Keratinocyte (primary cell): ENCODE results near the gene LILRB2. TPM values are rescaled to one million over a fixed set of nuclear protein-coding genes. Genes with fewer than 3 reads are reported as not detected.

Experiments used
- DNase-seq: peaks from one replicate; pipeline ENCODE4 v3.0.0-alpha.2; 2011; ENCODE audit warnings: low read depth, missing footprints, low spot score
- FAIRE-seq: peaks from 2 replicates; lab custom pipeline; 2011; peaks lifted over from hg19 to GRCh38; lab: Jason Lieb, UNC
- H2AFZ ChIP-seq: 2 replicates; pipeline ENCODE4 v1.6.0; 2012; ENCODE audit warnings: low read length, control low read depth, inconsistent platforms; ENCODE audit not compliant: control insufficient read depth
- H3K27ac ChIP-seq: 2 replicates; pipeline ENCODE4 v1.5.1; 2011; ENCODE audit warnings: low read length; ENCODE audit not compliant: control insufficient read depth, insufficient read depth
- H3K27me3 ChIP-seq: 3 replicates; pipeline ENCODE4 v1.6.0; 2011; ENCODE audit warnings: low read length; ENCODE audit not compliant: control insufficient read depth, insufficient read depth; ENCODE audit errors: extremely low read depth
- H3K36me3 ChIP-seq, 2 experiments: 2 replicates in 1 of 2; 3 replicates in 1 of 2; pipeline ENCODE4 v1.5.1; 2011; ENCODE audit warnings: low read length in 2 of 2, mild to moderate bottlenecking in 1 of 2; ENCODE audit not compliant: control insufficient read depth in 2 of 2, insufficient read depth in 2 of 2; ENCODE audit errors: extremely low read depth in 1 of 2
- H3K4me1 ChIP-seq: 3 replicates; pipeline ENCODE4 v1.5.1; 2011; ENCODE audit warnings: low read length; ENCODE audit not compliant: control insufficient read depth, insufficient read depth; ENCODE audit errors: extremely low read depth
- H3K4me2 ChIP-seq: 3 replicates; pipeline ENCODE4 v1.6.0; 2011; ENCODE audit warnings: low read depth, low read length; ENCODE audit not compliant: control insufficient read depth, insufficient read depth; ENCODE audit errors: extremely low read depth
- H3K4me3 ChIP-seq, 3 experiments: fragments of 200-600 bp in 1 of 3; sonication (generic) in 1 of 3; 2 replicates in 2 of 3; 3 replicates in 1 of 3; pipeline ENCODE4 v1.5.1; 2011 to 2016; ENCODE audit warnings: low read length in 3 of 3, mild to moderate bottlenecking in 3 of 3, control low read depth in 2 of 3, inconsistent platforms in 1 of 3, low read depth in 1 of 3, mixed read lengths in 1 of 3, mixed run types in 1 of 3, moderate library complexity in 1 of 3; ENCODE audit not compliant: control insufficient read depth in 2 of 3, insufficient read depth in 2 of 3; ENCODE audit errors: extremely low read depth in 1 of 3
- H3K79me2 ChIP-seq: 2 replicates; pipeline ENCODE4 v1.6.0; 2012; ENCODE audit warnings: low read length; ENCODE audit not compliant: control insufficient read depth, insufficient read depth
- H3K9ac ChIP-seq: 3 replicates; pipeline ENCODE4 v1.6.0; 2011; ENCODE audit warnings: low read length; ENCODE audit not compliant: control insufficient read depth, insufficient read depth; ENCODE audit errors: extremely low read depth
- H3K9me1 ChIP-seq: 3 replicates; pipeline ENCODE4 v1.6.0; 2011; ENCODE audit warnings: low read length; ENCODE audit not compliant: control insufficient read depth, insufficient read depth; ENCODE audit errors: extremely low read depth
- H3K9me3 ChIP-seq: 2 replicates; pipeline ENCODE4 v1.5.1; 2012; ENCODE audit warnings: low read depth, low read length; ENCODE audit not compliant: control insufficient read depth
- H4K20me1 ChIP-seq: 3 replicates; pipeline ENCODE4 v1.6.0; 2011; ENCODE audit warnings: low read length; ENCODE audit not compliant: control insufficient read depth, insufficient read depth; ENCODE audit errors: extremely low read depth
- CTCF ChIP-seq, 3 experiments: IDR thresholded peaks in 1 of 3; conservative IDR thresholded peaks in 1 of 3; optimal IDR thresholded peaks in 1 of 3; 2 replicates in 2 of 3; 3 replicates in 1 of 3; pipeline versions ENCODE3 to v1.5.1; 2011; ENCODE audit warnings: low read length in 3 of 3, mild to moderate bottlenecking in 3 of 3, moderate library complexity in 2 of 3, control low read depth in 1 of 3, inconsistent platforms in 1 of 3; ENCODE audit not compliant: insufficient read depth in 2 of 3; ENCODE audit errors: extremely low read depth in 1 of 3
- EZH2 ChIP-seq: IDR thresholded peaks from one replicate; pipeline ENCODE4 v1.6.1; 2012; ENCODE audit warnings: inconsistent platforms, mild to moderate bottlenecking, low read length, moderate library complexity
- dilution Hi-C: fragments of 300-500 bp; cut with MboI; formaldehyde crosslinking; loops from one replicate; pipeline ENCODE4 v1.7.0; 2020; ENCODE audit warnings: low sequenced_read_pairs; ENCODE audit not compliant: extremely low pct_ligation_motif_present
- polyA plus RNA-seq, 5 experiments: library from polyadenylated mRNA; depleted of rRNA in 3 of 5; stranded (reverse) in 3 of 5; stranded (forward) in 1 of 5; unstranded in 1 of 5; fragments of >200 nt; gene quantifications; 1 replicate in 1 of 5; 2 replicates in 3 of 5; 3 replicates in 1 of 5; pipeline versions ENCODE4 v1.2.1 to v1.2.3, GENCODE V29; 2011 to 2012; ENCODE audit warnings: missing spikeins in 2 of 5, low read depth in 1 of 5, low replicate concordance in 1 of 5

The LILRB2 gene
- polyA plus RNA-seq, 1 donor (not counting 4 experiments of a cell fraction or from before 2014, with no cell fraction given): not detected

- Histone ChIP-seq H3K4me3 (no peak overlapping the region), H3K27me3 (no peaks in the 10 kb centered on the region), H3K9me1 (no peaks in the 10 kb centered on the region), H3K9me3 (no peaks in the 10 kb centered on the region), H3K4me2 (no peak overlapping the region), H3K4me1 (no peaks in the 10 kb centered on the region), H2AFZ (no peak overlapping the region), H3K79me2 (no peaks in the 10 kb centered on the region), H3K36me3 (no peaks in the 10 kb centered on the region), H3K9ac (no peak overlapping the region), H4K20me1 (no peaks in the 10 kb centered on the region), H3K27ac (no peak overlapping the region)
- dilution Hi-C loops: no loop called here
- no peak for TF ChIP-seq CTCF (optimal IDR thresholded peaks at IDR 0.05 in 1 of 3, IDR thresholded peaks at IDR 0.05 in 1 of 3, conservative IDR thresholded peaks at IDR 0.05 in 1 of 3; ENCODE audit: extremely low read depth in 1 of 3, insufficient read depth in 2 of 3, low read length in 3 of 3)
- no peak for TF ChIP-seq EZH2
- FAIRE-seq (no peak), DNase-seq (no peak)
Measured at GRCh38 chr19:54262066-54262465, 18.8 kb downstream of the LILRB2 start.

- Histone ChIP-seq H4K20me1 (no peaks in the 10 kb centered on the region), H3K27ac (no peak within 1 kb of the TSS), H3K9ac (no peak within 1 kb of the TSS), H2AFZ (no peak within 1 kb of the TSS), H3K4me1 (no peaks in the 10 kb centered on the region), H3K9me1 (no peaks in the 10 kb centered on the region), H3K4me2 (no peak within 1 kb of the TSS), H3K79me2 (no peaks in the 10 kb centered on the region), H3K4me3 (no peak within 1 kb of the TSS), H3K27me3 (peaks cover 17% of the 10 kb centered on the region), H3K9me3 (no peaks in the 10 kb centered on the region), H3K36me3 (no peaks in the 10 kb centered on the region)
- FAIRE-seq (no peak), DNase-seq (no peak)
- TF ChIP-seq EZH2: no peak
- no peak for TF ChIP-seq CTCF (optimal IDR thresholded peaks at IDR 0.05 in 1 of 3, IDR thresholded peaks at IDR 0.05 in 1 of 3, conservative IDR thresholded peaks at IDR 0.05 in 1 of 3; ENCODE audit: extremely low read depth in 1 of 3, insufficient read depth in 2 of 3, low read length in 3 of 3)
- dilution Hi-C loops: no loop called here
Measured at GRCh38 chr19:54257116-54257480, 23.8 kb downstream of the LILRB2 start, which contains the start of gene LILRB5. Gene LILRB5, minus strand, starts transcription at chr19:54257273. Its CDS starts 80 bp downstream, at chr19:54257193.
